ENCODE results near the gene GNRH2.
"Not testable (repeated sequence)": the region's sequence is repeated elsewhere in the genome, so short reads cannot be mapped to it uniquely, and the experiment has no call there.

GNRH2 gene

GRCh38 chr20:3042625-3043024, 797 bp upstream of the GNRH2 start:
- DNase-seq (ENCODE audit: low spot score): no peak

GRCh38 chr20:3044336-3044965, 1.0 kb downstream of the GNRH2 start:
- no peak for DNase-seq (ENCODE audit: low spot score)

GRCh38 chr20:3045042-3045815, 1.8 kb downstream of the GNRH2 start:
- DNase-seq (ENCODE audit: low spot score): no peak

GRCh38 chr20:3045816-3046676, 2.6 kb downstream of the GNRH2 start, which contains the start of gene MRPS26:
Gene MRPS26, plus strand, starts transcription at chr20:3046052. Its CDS starts 17 bp downstream, at chr20:3046069.
- peak; percentile 95 for DNase-seq (ENCODE audit: low spot score)

- no peak for DNase-seq (ENCODE audit: low spot score)
Measured at GRCh38 chr20:3046677-3047462, 3.4 kb downstream of the GNRH2 start.

- DNase-seq (ENCODE audit: low spot score): no peak
Measured at GRCh38 chr20:3047486-3048419, 4.3 kb downstream of the GNRH2 start.

GRCh38 chr20:3051385-3052019, 8.1 kb downstream of the GNRH2 start:
- no peak for DNase-seq (ENCODE audit: low spot score)

GRCh38 chr20:3059489-3059888, 16.1 kb downstream of the GNRH2 start:
- DNase-seq (ENCODE audit: low spot score): no peak

GRCh38 chr20:3064119-3064518, 20.7 kb downstream of the GNRH2 start:
- not testable (repeated sequence) for DNase-seq (ENCODE audit: low spot score)

GRCh38 chr20:3067139-3068014, 24.0 kb downstream of the GNRH2 start:
- no peak for DNase-seq (ENCODE audit: low spot score)

- DNase-seq (ENCODE audit: low spot score): no peak
Measured at GRCh38 chr20:3068075-3068474, 24.7 kb downstream of the GNRH2 start.

- DNase-seq (ENCODE audit: low spot score): no peak
Measured at GRCh38 chr20:3068986-3069900, 25.8 kb downstream of the GNRH2 start.

GRCh38 chr20:3070725-3071124, 27.3 kb downstream of the GNRH2 start:
- DNase-seq (ENCODE audit: low spot score): no peak

GRCh38 chr20:3071266-3071609, 27.8 kb downstream of the GNRH2 start:
- no peak for DNase-seq (ENCODE audit: low spot score)

GRCh38 chr20:3071610-3072529, 28.4 kb downstream of the GNRH2 start, which contains the start of gene OXT:
Gene OXT, plus strand, starts transcription at chr20:3071620. Its CDS starts 36 bp downstream, at chr20:3071656.
- peak; percentile 67 for DNase-seq (ENCODE audit: low spot score)

- DNase-seq (ENCODE audit: low spot score): no peak
Measured at GRCh38 chr20:3072530-3073250, 29.3 kb downstream of the GNRH2 start.
